Measurements from ENCODE around the gene BTD.

Gene BTD

DNA sequence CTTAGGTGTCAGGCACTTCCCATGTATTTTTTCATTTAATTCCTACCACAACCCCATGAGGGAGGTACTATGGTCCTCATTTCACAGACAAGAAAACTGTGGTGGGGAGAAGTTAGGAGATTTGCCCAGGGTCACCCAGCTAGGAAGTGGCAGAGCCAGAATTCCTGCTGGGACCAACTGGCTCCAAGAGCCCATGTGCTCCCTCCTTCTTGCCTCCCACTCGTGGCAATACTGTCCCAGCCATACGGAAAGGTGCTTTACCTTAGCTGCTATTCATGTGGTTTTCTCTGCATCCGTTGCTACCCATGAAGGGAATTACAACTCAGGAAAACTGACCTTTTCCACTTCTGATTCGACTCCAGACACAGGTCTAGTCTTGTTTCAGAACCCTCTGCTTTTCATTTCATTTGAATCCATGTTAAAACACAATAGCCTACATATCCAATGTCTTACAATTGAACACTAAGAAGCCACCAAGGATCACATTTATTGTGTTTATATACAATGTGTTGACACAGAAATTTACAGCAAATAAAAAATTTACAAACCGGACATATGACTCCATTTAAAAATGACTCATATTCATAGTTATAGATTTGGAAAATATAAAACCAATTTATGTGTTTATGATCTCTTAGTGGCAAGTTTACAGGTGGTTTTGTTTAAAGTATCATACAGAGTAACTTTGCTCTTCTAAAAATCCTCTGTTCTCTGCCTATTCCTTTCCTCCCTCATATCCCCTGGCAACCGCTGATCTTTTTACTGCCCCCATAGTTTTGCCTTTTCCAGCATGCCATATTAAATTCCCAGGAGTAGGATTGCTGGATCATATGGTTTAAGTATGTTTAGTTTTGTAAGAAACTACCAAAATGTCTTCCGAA is 58.8 kb downstream of the BTD start:
- in situ Hi-C loops (cut with HindIII; ENCODE audit: low sequenced_read_pairs): no loop called here

DNA sequence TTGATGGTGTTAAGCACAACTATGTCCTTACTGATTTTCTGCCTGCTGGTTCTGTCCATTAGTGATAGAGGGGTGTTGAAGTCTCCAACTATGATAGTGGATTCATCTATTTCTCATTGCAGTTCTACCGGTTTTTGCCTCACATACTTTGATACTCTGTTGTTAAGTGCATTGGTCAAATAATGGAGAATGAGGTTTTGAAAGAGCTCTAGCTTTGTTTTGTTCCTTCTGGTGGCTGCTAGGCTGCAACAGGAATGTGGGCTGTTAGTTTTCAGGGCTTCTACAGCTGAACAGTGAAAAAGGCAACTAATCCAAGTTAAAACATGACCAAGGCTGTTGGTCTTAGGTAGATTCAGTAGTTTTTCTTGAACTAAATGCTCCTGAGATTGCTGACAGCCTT is 62.6 kb downstream of the BTD start:
- in situ Hi-C loops (cut with HindIII; ENCODE audit: low sequenced_read_pairs): no loop called here

DNA sequence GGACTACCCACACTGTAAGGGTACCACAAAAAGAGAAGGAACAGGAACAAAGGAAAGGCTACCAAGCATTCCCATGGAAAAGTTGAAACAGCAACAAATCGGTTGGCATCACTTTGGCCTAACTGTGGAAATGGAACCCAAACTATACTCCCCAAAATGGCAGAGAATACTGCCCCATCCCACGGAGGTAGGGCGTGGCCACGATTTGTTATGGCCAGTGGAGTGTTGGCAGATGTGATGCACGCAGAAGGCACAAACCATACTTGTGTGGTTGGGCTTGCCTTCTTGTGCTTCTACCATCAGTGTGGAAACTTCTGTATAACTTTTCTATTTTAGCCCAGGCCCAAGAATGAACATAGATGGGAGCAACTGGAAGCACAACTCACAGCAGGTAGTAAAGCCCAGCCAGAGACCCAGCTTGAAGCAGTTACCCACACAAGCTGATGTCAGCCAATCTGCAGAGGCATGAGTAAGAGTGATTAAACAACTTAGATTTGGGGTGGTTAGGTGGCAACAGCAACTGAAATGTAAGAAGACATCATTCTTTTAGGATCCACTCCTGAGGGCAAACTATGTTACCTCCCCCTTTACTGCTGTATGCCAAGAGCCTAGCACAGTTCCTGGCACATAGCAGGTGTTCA is 64.1 kb downstream of the BTD start:
- in situ Hi-C loops (cut with HindIII; ENCODE audit: low sequenced_read_pairs): no loop called here

DNA sequence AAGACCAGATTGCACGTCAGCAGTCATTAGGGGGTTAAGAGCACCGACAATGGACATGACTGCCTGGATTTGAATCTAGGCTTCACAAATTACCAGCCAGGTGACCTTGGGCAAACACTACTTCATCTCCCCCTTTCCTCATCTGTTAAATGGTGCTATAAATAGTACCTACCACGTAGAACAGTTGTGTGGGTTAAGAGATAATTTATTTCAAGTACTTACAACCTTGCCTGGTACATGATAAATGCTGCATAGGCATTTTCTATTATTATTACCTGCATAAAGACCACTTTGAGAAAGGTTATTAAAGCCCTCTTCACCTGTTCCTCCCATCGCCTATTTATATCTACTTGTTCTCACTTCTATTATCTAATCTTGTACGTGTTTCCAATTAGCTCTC is 64.7 kb downstream of the BTD start:
- in situ Hi-C loops (cut with HindIII; ENCODE audit: low sequenced_read_pairs): no loop called here

DNA sequence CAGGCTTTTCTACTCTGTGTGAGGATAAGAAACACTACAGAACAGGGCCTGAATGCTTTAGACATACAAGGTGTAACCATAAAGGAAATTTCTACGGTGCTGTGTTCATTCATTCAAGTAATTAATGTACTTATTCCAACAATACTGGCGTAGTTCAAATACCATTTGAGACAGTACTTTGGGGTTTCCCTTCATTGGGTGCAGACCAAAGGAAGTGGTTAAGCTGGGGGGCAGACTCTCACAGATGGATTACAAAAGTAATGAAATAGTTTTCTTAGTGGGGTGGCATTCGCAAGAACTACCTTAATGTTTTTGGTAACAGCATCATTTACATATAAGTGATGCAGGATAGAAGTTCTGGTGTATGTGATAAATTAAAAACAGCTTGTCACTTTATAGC is 65.9 kb downstream of the BTD start:
- in situ Hi-C loops (cut with HindIII; ENCODE audit: low sequenced_read_pairs): no loop called here

DNA sequence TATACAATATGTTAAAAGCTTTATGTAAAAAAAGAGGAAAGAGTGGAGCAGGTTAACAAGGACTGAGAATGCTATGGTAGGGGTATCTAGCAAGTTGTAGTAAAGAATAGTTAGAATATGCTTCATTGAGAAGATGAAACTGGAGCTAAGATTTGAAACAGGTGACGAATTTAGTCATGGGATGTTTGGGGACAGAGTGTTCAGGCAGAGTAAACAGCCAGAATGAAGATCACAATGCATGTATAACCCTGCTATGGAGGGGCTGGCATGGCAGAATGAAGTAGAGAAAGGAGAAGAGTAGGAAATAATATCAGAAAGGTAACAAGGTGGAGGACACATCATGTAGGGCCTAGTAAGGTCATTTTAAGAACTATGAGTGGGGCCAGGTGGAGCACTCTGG is 72.0 kb downstream of the BTD start:
- in situ Hi-C loops (cut with HindIII; ENCODE audit: low sequenced_read_pairs): no loop called here

DNA sequence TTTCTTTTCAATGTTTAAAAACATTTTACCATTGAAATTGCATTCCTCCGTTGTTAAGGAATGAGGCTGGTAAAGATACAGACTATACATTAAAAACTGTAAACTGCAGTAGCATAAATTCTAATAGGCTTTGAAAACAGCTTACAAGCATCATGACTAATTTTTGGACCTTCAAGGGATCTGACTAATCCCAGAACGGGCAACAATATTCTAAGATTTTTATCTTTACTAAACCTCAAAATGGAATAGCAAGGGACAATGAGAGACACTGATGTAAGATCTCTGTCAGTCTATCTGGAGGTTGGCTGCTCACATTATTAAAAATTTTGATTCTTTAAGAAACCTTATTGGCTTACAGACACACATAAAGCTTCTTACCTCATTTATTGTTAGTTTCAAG is 74.7 kb downstream of the BTD start:
- in situ Hi-C loops (cut with HindIII; ENCODE audit: low sequenced_read_pairs): no loop called here

DNA sequence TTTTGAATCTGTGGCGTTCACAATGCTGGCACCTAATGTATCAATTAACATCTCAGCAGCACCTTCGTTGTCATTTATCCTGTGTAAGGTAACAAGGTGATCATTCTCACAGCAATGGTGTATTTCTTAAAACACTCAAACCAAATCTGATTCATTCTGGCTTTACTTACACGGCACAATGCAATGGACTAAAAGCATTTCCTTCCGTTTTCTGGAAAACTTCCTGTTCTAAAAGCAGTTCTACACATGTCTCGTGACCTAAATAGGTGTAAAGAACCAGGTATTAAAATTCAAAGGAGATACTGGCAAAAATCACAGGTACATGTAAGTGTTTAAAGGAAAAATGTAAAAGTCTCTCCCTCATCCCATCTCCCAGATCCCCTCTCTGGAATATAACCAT is 77.8 kb downstream of the BTD start:
- in situ Hi-C loops (cut with HindIII; ENCODE audit: low sequenced_read_pairs): no loop called here

DNA sequence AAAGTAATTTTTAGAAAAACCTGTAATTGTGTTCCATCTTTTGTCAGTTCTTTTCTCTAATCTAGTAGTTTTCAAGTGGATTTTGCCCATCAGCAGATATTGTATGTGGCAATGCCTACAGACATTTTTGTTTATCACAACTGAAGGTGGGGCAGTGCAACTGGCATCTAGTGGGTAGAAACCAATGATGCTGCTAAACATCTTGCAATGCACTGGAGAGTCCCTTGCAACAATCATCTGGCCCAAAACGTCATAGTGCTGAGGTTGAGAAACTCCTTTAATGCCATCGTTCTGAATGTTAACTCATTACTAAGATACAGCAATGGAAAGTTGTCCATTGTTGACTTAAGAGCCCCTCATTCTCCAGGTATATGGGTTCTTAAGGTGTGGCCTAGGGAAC is 80.1 kb downstream of the BTD start:
- in situ Hi-C loops (cut with HindIII; ENCODE audit: low sequenced_read_pairs): no loop called here

DNA sequence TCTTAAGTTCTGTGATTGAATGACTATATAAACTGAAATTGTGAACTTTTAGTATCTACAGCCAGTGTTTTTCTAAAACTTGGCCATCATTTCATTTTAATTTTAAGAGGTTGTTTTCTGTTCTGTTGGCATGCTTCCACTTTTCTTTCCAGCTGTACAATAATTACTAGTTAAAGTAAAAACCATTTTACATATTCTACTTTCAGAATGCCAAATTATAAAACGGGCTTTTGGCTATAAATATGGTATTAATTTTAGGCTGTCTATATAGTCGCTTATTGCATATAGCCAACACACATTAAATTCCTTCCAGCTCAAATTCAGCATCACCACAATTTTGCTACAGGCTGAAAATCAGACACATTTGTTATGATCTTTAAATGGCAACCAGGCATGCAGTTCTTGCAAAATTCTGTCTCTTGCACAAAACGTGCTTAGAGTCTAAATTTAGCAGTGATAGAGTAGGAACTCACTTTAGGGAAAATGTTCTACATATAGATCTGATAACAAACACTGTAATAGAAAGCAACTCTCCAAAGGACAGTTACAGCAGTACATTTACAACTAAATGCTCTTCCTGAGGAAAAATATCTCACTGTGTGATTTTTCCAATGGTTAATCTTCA is 81.1 kb downstream of the BTD start:
- in situ Hi-C loops (cut with HindIII; ENCODE audit: low sequenced_read_pairs): no loop called here

DNA sequence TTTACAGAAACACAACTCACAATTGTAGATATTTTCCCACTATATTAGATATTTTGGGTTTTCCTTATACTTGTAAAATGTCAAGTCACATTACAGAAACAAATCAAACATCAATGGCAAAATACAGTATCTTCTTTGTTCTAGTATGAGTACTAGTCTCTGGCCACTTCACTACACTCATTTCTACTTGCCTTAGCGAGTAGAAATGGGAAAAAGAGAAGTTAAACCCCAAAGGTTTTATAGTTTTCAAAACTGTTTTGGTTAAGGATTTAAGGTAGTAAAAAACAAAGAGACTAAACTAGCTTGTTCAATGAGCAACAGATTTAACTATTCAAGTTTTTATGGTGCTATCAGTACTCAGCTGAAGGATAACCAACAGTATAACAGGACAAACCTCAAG is 81.7 kb downstream of the BTD start:
- in situ Hi-C loops (cut with HindIII; ENCODE audit: low sequenced_read_pairs): no loop called here

DNA sequence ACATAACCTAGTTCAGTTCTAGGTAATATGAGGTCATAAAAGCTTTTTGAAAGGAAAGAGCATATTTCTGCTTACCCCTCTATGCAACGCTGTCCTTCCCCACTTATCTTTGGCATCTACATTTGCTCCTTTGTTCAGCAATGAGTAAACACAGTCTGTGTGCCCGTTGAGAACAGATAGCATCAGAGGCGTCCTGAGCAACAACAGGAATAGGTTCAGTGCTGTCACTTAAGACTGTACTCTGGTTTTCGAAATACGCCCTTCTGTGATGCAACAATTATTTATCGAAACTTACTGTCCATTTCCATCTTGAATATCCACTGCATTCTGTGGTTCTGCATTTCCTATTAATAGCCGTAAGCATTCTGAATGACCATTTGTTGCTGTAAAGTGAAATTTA is 84.4 kb downstream of the BTD start:
- in situ Hi-C loops (cut with HindIII; ENCODE audit: low sequenced_read_pairs): no loop called here

DNA sequence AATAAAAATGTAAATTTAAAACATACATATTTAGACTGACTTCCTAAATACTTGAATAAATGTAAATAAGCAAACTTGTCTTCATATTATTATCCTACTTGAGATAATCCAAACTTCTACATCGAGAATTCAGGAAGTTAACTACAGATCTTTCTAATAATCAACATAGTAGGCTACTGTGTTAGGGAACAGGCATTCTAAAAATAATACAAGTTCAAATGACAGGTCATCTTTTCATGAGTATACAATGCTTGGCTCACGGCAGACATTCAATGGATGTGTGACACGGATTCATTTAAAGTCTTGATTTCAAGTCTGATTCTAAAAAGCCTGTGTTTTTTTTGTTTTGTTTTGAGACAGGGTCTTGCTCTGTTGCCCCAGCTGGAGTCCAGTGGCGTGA is 88.7 kb downstream of the BTD start:
- in situ Hi-C loops (cut with HindIII; ENCODE audit: low sequenced_read_pairs): no loop called here

DNA sequence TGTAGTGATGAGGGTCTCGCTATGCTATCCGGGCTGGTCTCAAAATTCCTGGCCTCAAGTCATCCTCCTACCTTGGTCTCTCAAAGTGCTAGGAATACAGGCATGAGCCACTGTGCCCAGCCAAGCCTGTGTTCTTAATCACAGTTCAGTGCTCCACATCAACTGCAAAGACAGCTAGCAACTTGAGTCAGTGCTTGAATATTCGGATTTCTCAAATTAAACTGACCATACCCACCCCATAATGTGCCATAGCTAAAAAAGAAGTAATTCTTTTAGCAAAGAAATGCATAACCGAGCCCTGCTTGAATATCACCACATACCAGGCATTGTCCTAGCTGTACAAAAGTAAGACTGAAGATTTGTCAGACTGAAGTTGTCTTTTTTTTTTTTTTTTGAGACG is 89.2 kb downstream of the BTD start:
- in situ Hi-C loops (cut with HindIII; ENCODE audit: low sequenced_read_pairs): no loop called here

DNA sequence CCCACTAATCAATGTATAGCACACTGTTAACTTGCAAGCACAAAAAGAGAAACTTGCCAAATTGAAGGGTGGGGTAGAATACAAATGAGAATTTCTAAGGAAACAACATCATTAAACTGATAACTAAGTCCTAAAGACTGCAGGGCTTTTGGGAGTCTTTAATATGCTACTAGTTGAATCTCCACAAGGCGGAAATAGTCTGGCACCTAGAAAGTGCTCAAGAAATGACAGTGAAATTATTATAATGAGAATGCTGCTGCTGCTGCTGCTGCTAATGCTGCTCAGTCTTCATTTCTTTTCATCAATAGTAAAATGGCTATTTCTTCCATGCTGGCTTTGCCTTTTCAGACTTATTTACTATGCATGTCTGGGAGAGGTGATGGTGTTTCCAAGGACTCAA is 91.8 kb downstream of the BTD start:
- in situ Hi-C loops (cut with HindIII; ENCODE audit: low sequenced_read_pairs): no loop called here

DNA sequence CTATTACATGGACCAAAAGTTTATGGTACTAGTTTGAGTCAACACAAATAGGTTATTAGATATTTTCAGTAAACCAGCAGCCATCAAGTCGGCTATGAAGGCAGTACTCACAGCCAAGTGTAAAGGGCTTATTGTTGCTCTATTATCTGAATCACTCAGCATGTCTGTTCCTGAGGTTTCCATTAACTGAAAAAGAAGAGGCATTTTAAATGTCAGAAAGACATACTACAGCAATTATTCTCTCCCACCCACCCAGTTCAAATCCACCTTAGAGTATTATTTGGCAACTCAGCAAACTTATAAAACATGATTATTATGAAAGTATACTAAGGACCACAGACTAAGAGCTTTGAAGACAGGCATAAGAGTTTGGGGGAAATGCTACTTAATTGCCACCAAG is 93.1 kb downstream of the BTD start:
- in situ Hi-C loops (cut with HindIII; ENCODE audit: low sequenced_read_pairs): no loop called here

Measured in DLD1 (cell line).